ENCODE data around the gene CFAP251.

DNA sequence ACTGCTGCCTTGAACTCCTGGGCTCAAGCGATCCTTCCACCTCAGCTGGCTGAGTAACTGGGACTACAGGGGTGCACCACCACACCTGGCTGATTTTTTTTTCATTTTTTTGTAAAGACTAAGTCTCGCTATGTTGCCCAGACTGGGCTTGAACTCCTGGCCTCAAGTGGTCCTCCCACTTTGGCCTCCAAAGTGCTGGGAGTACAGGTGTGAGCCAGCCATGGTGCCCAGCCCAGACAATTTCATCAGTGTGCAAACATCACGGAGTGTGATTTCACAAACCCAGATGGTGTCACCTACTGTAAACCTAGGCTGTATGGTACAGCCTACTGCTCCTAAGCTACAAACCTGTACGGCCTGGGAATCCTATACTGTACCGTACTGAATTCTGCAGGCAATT is 96.4 kb downstream of the CFAP251 start:
- TF ChIP-seq, protein P1, sequence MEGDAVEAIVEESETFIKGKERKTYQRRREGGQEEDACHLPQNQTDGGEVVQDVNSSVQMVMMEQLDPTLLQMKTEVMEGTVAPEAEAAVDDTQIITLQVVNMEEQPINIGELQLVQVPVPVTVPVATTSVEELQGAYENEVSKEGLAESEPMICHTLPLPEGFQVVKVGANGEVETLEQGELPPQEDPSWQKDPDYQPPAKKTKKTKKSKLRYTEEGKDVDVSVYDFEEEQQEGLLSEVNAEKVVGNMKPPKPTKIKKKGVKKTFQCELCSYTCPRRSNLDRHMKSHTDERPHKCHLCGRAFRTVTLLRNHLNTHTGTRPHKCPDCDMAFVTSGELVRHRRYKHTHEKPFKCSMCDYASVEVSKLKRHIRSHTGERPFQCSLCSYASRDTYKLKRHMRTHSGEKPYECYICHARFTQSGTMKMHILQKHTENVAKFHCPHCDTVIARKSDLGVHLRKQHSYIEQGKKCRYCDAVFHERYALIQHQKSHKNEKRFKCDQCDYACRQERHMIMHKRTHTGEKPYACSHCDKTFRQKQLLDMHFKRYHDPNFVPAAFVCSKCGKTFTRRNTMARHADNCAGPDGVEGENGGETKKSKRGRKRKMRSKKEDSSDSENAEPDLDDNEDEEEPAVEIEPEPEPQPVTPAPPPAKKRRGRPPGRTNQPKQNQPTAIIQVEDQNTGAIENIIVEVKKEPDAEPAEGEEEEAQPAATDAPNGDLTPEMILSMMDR (conservative IDR thresholded peaks at IDR 0.05; ENCODE audit: low read depth, low read length) = no peak
- TF ChIP-seq EZH2 (IDR thresholded peaks at IDR 0.05; ENCODE audit: borderline replicate concordance, low read depth, low read length, poor library complexity, severe bottlenecking) = no peak
